Keratinocyte (primary cell): Measurements from ENCODE around the gene RAPGEF4. TPM values are rescaled to one million over a fixed set of nuclear protein-coding genes. Genes with fewer than 3 reads are reported as not detected.

Source experiments
- DNase-seq: peaks from one replicate; pipeline ENCODE4 v3.0.0-alpha.2; 2011; ENCODE audit warnings: low read depth, missing footprints, low spot score
- FAIRE-seq: peaks from 2 replicates; lab custom pipeline; 2011; peaks lifted over from hg19 to GRCh38; lab: Jason Lieb, UNC
- H2AFZ ChIP-seq: 2 replicates; pipeline ENCODE4 v1.6.0; 2012; ENCODE audit warnings: low read length, control low read depth, inconsistent platforms; ENCODE audit not compliant: control insufficient read depth
- H3K27ac ChIP-seq: 2 replicates; pipeline ENCODE4 v1.5.1; 2011; ENCODE audit warnings: low read length; ENCODE audit not compliant: control insufficient read depth, insufficient read depth
- H3K27me3 ChIP-seq: 3 replicates; pipeline ENCODE4 v1.6.0; 2011; ENCODE audit warnings: low read length; ENCODE audit not compliant: control insufficient read depth, insufficient read depth; ENCODE audit errors: extremely low read depth
- H3K36me3 ChIP-seq, 2 experiments: 2 replicates in 1 of 2; 3 replicates in 1 of 2; pipeline ENCODE4 v1.5.1; 2011; ENCODE audit warnings: low read length in 2 of 2, mild to moderate bottlenecking in 1 of 2; ENCODE audit not compliant: control insufficient read depth in 2 of 2, insufficient read depth in 2 of 2; ENCODE audit errors: extremely low read depth in 1 of 2
- H3K4me1 ChIP-seq: 3 replicates; pipeline ENCODE4 v1.5.1; 2011; ENCODE audit warnings: low read length; ENCODE audit not compliant: control insufficient read depth, insufficient read depth; ENCODE audit errors: extremely low read depth
- H3K4me2 ChIP-seq: 3 replicates; pipeline ENCODE4 v1.6.0; 2011; ENCODE audit warnings: low read depth, low read length; ENCODE audit not compliant: control insufficient read depth, insufficient read depth; ENCODE audit errors: extremely low read depth
- H3K4me3 ChIP-seq, 3 experiments: fragments of 200-600 bp in 1 of 3; sonication (generic) in 1 of 3; 2 replicates in 2 of 3; 3 replicates in 1 of 3; pipeline ENCODE4 v1.5.1; 2011 to 2016; ENCODE audit warnings: low read length in 3 of 3, mild to moderate bottlenecking in 3 of 3, control low read depth in 2 of 3, inconsistent platforms in 1 of 3, low read depth in 1 of 3, mixed read lengths in 1 of 3, mixed run types in 1 of 3, moderate library complexity in 1 of 3; ENCODE audit not compliant: control insufficient read depth in 2 of 3, insufficient read depth in 2 of 3; ENCODE audit errors: extremely low read depth in 1 of 3
- H3K79me2 ChIP-seq: 2 replicates; pipeline ENCODE4 v1.6.0; 2012; ENCODE audit warnings: low read length; ENCODE audit not compliant: control insufficient read depth, insufficient read depth
- H3K9ac ChIP-seq: 3 replicates; pipeline ENCODE4 v1.6.0; 2011; ENCODE audit warnings: low read length; ENCODE audit not compliant: control insufficient read depth, insufficient read depth; ENCODE audit errors: extremely low read depth
- H3K9me1 ChIP-seq: 3 replicates; pipeline ENCODE4 v1.6.0; 2011; ENCODE audit warnings: low read length; ENCODE audit not compliant: control insufficient read depth, insufficient read depth; ENCODE audit errors: extremely low read depth
- H3K9me3 ChIP-seq: 2 replicates; pipeline ENCODE4 v1.5.1; 2012; ENCODE audit warnings: low read depth, low read length; ENCODE audit not compliant: control insufficient read depth
- H4K20me1 ChIP-seq: 3 replicates; pipeline ENCODE4 v1.6.0; 2011; ENCODE audit warnings: low read length; ENCODE audit not compliant: control insufficient read depth, insufficient read depth; ENCODE audit errors: extremely low read depth
- CTCF ChIP-seq, 3 experiments: IDR thresholded peaks in 1 of 3; conservative IDR thresholded peaks in 1 of 3; optimal IDR thresholded peaks in 1 of 3; 2 replicates in 2 of 3; 3 replicates in 1 of 3; pipeline versions ENCODE3 to v1.5.1; 2011; ENCODE audit warnings: low read length in 3 of 3, mild to moderate bottlenecking in 3 of 3, moderate library complexity in 2 of 3, control low read depth in 1 of 3, inconsistent platforms in 1 of 3; ENCODE audit not compliant: insufficient read depth in 2 of 3; ENCODE audit errors: extremely low read depth in 1 of 3
- EZH2 ChIP-seq: IDR thresholded peaks from one replicate; pipeline ENCODE4 v1.6.1; 2012; ENCODE audit warnings: inconsistent platforms, mild to moderate bottlenecking, low read length, moderate library complexity
- dilution Hi-C: fragments of 300-500 bp; cut with MboI; formaldehyde crosslinking; loops from one replicate; pipeline ENCODE4 v1.7.0; 2020; ENCODE audit warnings: low sequenced_read_pairs; ENCODE audit not compliant: extremely low pct_ligation_motif_present
- polyA plus RNA-seq, 5 experiments: library from polyadenylated mRNA; depleted of rRNA in 3 of 5; stranded (reverse) in 3 of 5; stranded (forward) in 1 of 5; unstranded in 1 of 5; fragments of >200 nt; gene quantifications; 1 replicate in 1 of 5; 2 replicates in 3 of 5; 3 replicates in 1 of 5; pipeline versions ENCODE4 v1.2.1 to v1.2.3, GENCODE V29; 2011 to 2012; ENCODE audit warnings: missing spikeins in 2 of 5, low read depth in 1 of 5, low replicate concordance in 1 of 5

The RAPGEF4 gene
- polyA plus RNA-seq, 1 donor (not counting 4 experiments of a cell fraction or from before 2014, with no cell fraction given): 1.6 TPM

GRCh38 chr2:173087214-173087581 is 351.6 kb downstream of the RAPGEF4 start:
- H3K9me3 ChIP-seq: no peaks in the 10 kb centered on the region
- TF ChIP-seq CTCF (optimal IDR thresholded peaks at IDR 0.05 in 1 of 3, IDR thresholded peaks at IDR 0.05 in 1 of 3, conservative IDR thresholded peaks at IDR 0.05 in 1 of 3; ENCODE audit: extremely low read depth in 1 of 3, insufficient read depth in 2 of 3, low read length in 3 of 3): no peak
- FAIRE-seq (no peak), DNase-seq (no peak)
- peaks cover 2 to 14% of the 10 kb centered on the region in 2 experiments for H3K36me3 ChIP-seq
- H3K4me2 ChIP-seq: no peak overlapping the region
- H3K9ac ChIP-seq: no peak overlapping the region
- peaks cover 4% of the 10 kb centered on the region for H4K20me1 ChIP-seq
- peaks cover 18% of the 10 kb centered on the region for H3K4me1 ChIP-seq
- no peaks in the 10 kb centered on the region for H3K27me3 ChIP-seq
- peaks cover 62% of the 10 kb centered on the region for H3K79me2 ChIP-seq
- H3K27ac ChIP-seq: peak overlapping the region; percentile 37
- H3K9me1 ChIP-seq: no peaks in the 10 kb centered on the region
- no peak overlapping the region for H2AFZ ChIP-seq
- dilution Hi-C loops: no loop called here
- H3K4me3 ChIP-seq: no peak overlapping the region

- Histone ChIP-seq H4K20me1 (peaks cover 4% of the 10 kb centered on the region), H3K27me3 (no peaks in the 10 kb centered on the region), H3K79me2 (peaks cover 58% of the 10 kb centered on the region), H3K4me1 (peaks cover 24% of the 10 kb centered on the region), H3K27ac (no peak overlapping the region), H3K4me3 (no peak overlapping the region), H3K36me3 (peaks cover 2 to 14% of the 10 kb centered on the region in 2 experiments), H2AFZ (no peak overlapping the region), H3K9me1 (no peaks in the 10 kb centered on the region), H3K9me3 (no peaks in the 10 kb centered on the region), H3K4me2 (no peak overlapping the region), H3K9ac (no peak overlapping the region)
- DNase-seq: no peak
- TF ChIP-seq EZH2 (no peak), CTCF (optimal IDR thresholded peaks at IDR 0.05 in 1 of 3, IDR thresholded peaks at IDR 0.05 in 1 of 3, conservative IDR thresholded peaks at IDR 0.05 in 1 of 3; ENCODE audit: extremely low read depth in 1 of 3, insufficient read depth in 2 of 3, low read length in 3 of 3) (no peak)
- dilution Hi-C loops: no loop called here
- no peak for FAIRE-seq
Observed at GRCh38 chr2:173087793-173088496, 352.3 kb downstream of the RAPGEF4 start.
